IMR-90 (cell line): ENCODE data around the gene GCK. TPM values are rescaled to one million over a fixed set of nuclear protein-coding genes. Genes with fewer than 3 reads are reported as not detected.

Experiments
- ATAC-seq: fragments of 200-7000 bp; cut with Tn5 transposase; 2 replicates; pipeline ENCODE4 v1.9.1; 2020; ENCODE audit warnings: low read depth, mild to moderate bottlenecking, moderate library complexity
- BruUV-seq: library from RNA; stranded (reverse); fragments of 400-500 nt; replicated peaks from 2 replicates; lab custom pipeline; 2021; lab: Mats Ljungman, UMichigan
- CTCF ChIA-PET: fragments of 300-600 bp; formaldehyde crosslinking; extraction: SDS; loops from one replicate; lab custom pipeline; 2021; ENCODE audit warnings: antibody characterized with exemption; lab: Yijun Ruan, JAX
- POLR2A ChIA-PET: fragments of 300-600 bp; sonication (Branson Sonifier 250); formaldehyde crosslinking; loops from one replicate; lab custom pipeline; 2022; ENCODE audit warnings: antibody characterized with exemption; ENCODE audit not compliant: unreplicated experiment; lab: Charles Lee
- DNase-seq: peaks from one replicate; pipeline ENCODE4 v3.0.0; 2013
- H2AFZ ChIP-seq: replicated peaks from 2 replicates; pipeline ENCODE3; 2013; ENCODE audit warnings: low read length, mild to moderate bottlenecking; ENCODE audit not compliant: poor library complexity
- H2AK5ac ChIP-seq: 2 replicates; pipeline ENCODE4 v1.6.1; 2013; ENCODE audit warnings: low read depth, low read length, inconsistent platforms
- H2AK9ac ChIP-seq: replicated peaks from 2 replicates; pipeline ENCODE3; 2013; ENCODE audit warnings: mild to moderate bottlenecking, low read depth, low read length, moderate library complexity; ENCODE audit not compliant: poor library complexity
- H2BK120ac ChIP-seq: 2 replicates; pipeline ENCODE4 v1.6.1; 2013; ENCODE audit warnings: low read depth, low read length, inconsistent platforms
- H2BK15ac ChIP-seq: 3 replicates; pipeline ENCODE4 v1.6.1; 2013; ENCODE audit warnings: low read depth, low read length, inconsistent platforms
- H2BK20ac ChIP-seq: 2 replicates; pipeline ENCODE4 v1.6.1; 2013; ENCODE audit warnings: low read depth, mild to moderate bottlenecking, inconsistent platforms, low read length, moderate library complexity
- H2BK5ac ChIP-seq: 2 replicates; pipeline ENCODE4 v1.6.1; 2013; ENCODE audit warnings: mild to moderate bottlenecking, low read depth, low read length, inconsistent platforms; ENCODE audit not compliant: poor library complexity, severe bottlenecking
- H3K14ac ChIP-seq: replicated peaks from 2 replicates; pipeline ENCODE4 v1.6.1; 2013; ENCODE audit warnings: low read depth, low read length, inconsistent platforms
- H3K18ac ChIP-seq: 2 replicates; pipeline ENCODE4 v1.6.1; 2013; ENCODE audit warnings: low read depth, low read length, control low read depth
- H3K23ac ChIP-seq: 2 replicates; pipeline ENCODE4 v1.6.1; 2013; ENCODE audit warnings: low read depth, low read length, inconsistent platforms
- H3K27ac ChIP-seq: 2 replicates; pipeline ENCODE4 v1.5.1; 2013; ENCODE audit warnings: mild to moderate bottlenecking, control low read depth, low read length; ENCODE audit not compliant: insufficient read depth
- H3K27me3 ChIP-seq: 2 replicates; pipeline ENCODE4 v1.6.1; 2013; ENCODE audit warnings: low read length; ENCODE audit not compliant: control insufficient read depth, insufficient read depth
- H3K36me3 ChIP-seq: 2 replicates; pipeline ENCODE4 v1.6.1; 2013; ENCODE audit warnings: low read length, mixed read lengths; ENCODE audit not compliant: control insufficient read depth, insufficient read depth
- H3K4ac ChIP-seq: 2 replicates; pipeline ENCODE4 v1.6.1; 2013; ENCODE audit warnings: low read depth, low read length, inconsistent platforms
- H3K4me1 ChIP-seq: 2 replicates; pipeline ENCODE4 v1.6.1; 2013; ENCODE audit warnings: low read length, mixed read lengths; ENCODE audit not compliant: control insufficient read depth, insufficient read depth
- H3K4me2 ChIP-seq: 2 replicates; pipeline ENCODE4 v1.6.1; 2013; ENCODE audit warnings: low read depth, mild to moderate bottlenecking, control low read depth, low read length, moderate library complexity
- H3K4me3 ChIP-seq: 2 replicates; pipeline ENCODE4 v1.5.1; 2013; ENCODE audit warnings: low read depth, mild to moderate bottlenecking, control low read depth, low read length, moderate library complexity; ENCODE audit not compliant: insufficient read depth
- H3K56ac ChIP-seq: 2 replicates; pipeline ENCODE4 v1.6.1; 2013; ENCODE audit warnings: low read length, inconsistent platforms; ENCODE audit not compliant: insufficient read depth; ENCODE audit errors: extremely low read depth
- H3K79me1 ChIP-seq, 2 experiments: 2 replicates each; pipeline ENCODE4 v1.6.1; 2013; ENCODE audit warnings: low read length in 2 of 2, inconsistent platforms in 1 of 2, low read depth in 1 of 2
- H3K9ac ChIP-seq: 2 replicates; pipeline ENCODE4 v1.6.1; 2013; ENCODE audit warnings: low read depth, low read length, control low read depth
- H3K9me1 ChIP-seq: 2 replicates; pipeline ENCODE4 v1.6.1; 2013; ENCODE audit warnings: low read length, inconsistent platforms; ENCODE audit not compliant: insufficient read depth
- H3K9me3 ChIP-seq: 2 replicates; pipeline ENCODE4 v1.6.1; 2013; ENCODE audit warnings: low read length; ENCODE audit not compliant: control insufficient read depth, insufficient read depth
- H4K20me1 ChIP-seq: 2 replicates; pipeline ENCODE4 v1.6.1; 2013; ENCODE audit warnings: low read length, inconsistent platforms; ENCODE audit not compliant: insufficient read depth
- H4K5ac ChIP-seq: 2 replicates; pipeline ENCODE4 v1.6.1; 2013; ENCODE audit warnings: mild to moderate bottlenecking, low read depth, low read length, control low read depth
- H4K8ac ChIP-seq, 2 experiments: 2 replicates each; pipeline ENCODE4 v1.6.1; 2013; ENCODE audit warnings: low read depth in 2 of 2, low read length in 2 of 2, control low read depth in 1 of 2, inconsistent platforms in 1 of 2
- H4K91ac ChIP-seq: 2 replicates; pipeline ENCODE4 v1.6.1; 2013; ENCODE audit warnings: low read depth, low read length, inconsistent platforms; ENCODE audit not compliant: insufficient read depth
- BHLHE40 ChIP-seq: fragments of 150-350 bp; IDR thresholded peaks from 2 replicates; pipeline ENCODE4 v1.6.1; 2016; ENCODE audit warnings: mild to moderate bottlenecking, low read depth, low read length
- FOS ChIP-seq: fragments of 150-350 bp; IDR thresholded peaks from 2 replicates; pipeline ENCODE4 v1.6.1; 2016; ENCODE audit warnings: low read depth, low read length
- WGBS, 2 experiments: methylation state at CpG; one replicate each; pipeline versions ENCODE4 v1.1.5 to v1.1.7; 2013; ENCODE audit warnings: missing lambda C conversion rate in 2 of 2; ENCODE audit not compliant: insufficient read length in 1 of 2; ENCODE audit errors: extremely low coverage in 2 of 2; 5-methylcytosine and 5-hydroxymethylcytosine counted together
- dilution Hi-C: fragments of 300-500 bp; cut with HindIII; formaldehyde crosslinking; loops from one replicate; pipeline ENCODE4 v1.14.3; 2018; ENCODE audit warnings: low sequenced_read_pairs; ENCODE audit not compliant: unreplicated experiment
- in situ Hi-C: fragments of 300-500 bp; cut with MboI; formaldehyde crosslinking; loops from 3 replicates; pipeline ENCODE4 v1.14.3; 2019; ENCODE audit warnings: low sequenced_read_pairs, inconsistent platforms, mixed read lengths
- intact Hi-C: fragments of 100-400 bp; cut with micrococcal nuclease; formaldehyde crosslinking; loops from 2 replicates; pipeline ENCODE4 v1.10.0; 2022
- polyA plus RNA-seq, 3 experiments: library from polyadenylated mRNA; depleted of rRNA; stranded (reverse); fragments of >200 nt; gene quantifications; 2 replicates each; pipeline ENCODE4 v1.2.3, GENCODE V29; 2012; ENCODE audit warnings: low replicate concordance in 1 of 3
- total RNA-seq: library from RNA; depleted of rRNA; stranded (reverse); fragments of >200 nt; gene quantifications from 2 replicates; pipeline ENCODE4 v1.2.3, GENCODE V29; 2012
- TF ChIP-seq, protein P1 (sequence below): fragments of 150-350 bp; IDR thresholded peaks from 2 replicates; pipeline ENCODE4 v1.6.1; 2016; ENCODE audit warnings: low read depth, mild to moderate bottlenecking, low read length, moderate library complexity, borderline replicate concordance

GCK gene
- total and polyA plus RNA-seq, 2 of the 4 experiments (the other 2 are of a cell fraction) = 0.14 to 0.18 TPM

DNA sequence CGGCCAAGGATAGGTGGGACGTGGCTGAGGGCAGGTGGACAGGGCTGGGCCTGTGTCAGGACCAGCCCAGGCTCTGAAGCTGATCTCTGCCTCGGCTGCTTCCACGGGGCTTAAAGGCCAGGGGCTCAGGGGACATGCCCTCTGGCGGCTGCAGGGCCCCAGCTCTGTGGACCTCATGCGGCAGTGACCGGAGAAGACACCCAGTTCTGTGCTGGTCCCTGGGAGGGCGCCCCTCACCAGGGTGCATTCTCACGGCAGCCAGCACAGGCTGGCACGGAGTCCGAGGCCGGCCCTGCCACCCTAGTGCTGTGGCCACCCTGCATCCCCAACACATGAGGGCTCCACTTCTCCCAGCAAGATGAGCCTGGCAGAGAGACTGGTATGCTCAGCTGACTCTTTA is 41.8 kb upstream of the GCK start:
- ChIA-PET POLR2A (no interaction called here), CTCF (interaction anchor here (0.6 to 0.9 kb wide), 2 partner anchors 14 to 211 kb away, joined by 3 to 4 read pairs; no protein-coding TSS in a partner anchor)
- no peak for ATAC-seq
- no TSS peak for BruUV-seq
- no peaks in the 10 kb centered on the region for H3K9me1 ChIP-seq
- H3K18ac ChIP-seq = no peak overlapping the region
- H4K8ac ChIP-seq = no peak overlapping the region
- no peaks in the 10 kb centered on the region for H3K79me1 ChIP-seq
- H3K36me3 ChIP-seq = no peaks in the 10 kb centered on the region
- DNase-seq = no peak
- no peak overlapping the region for H3K4ac ChIP-seq
- H3K4me1 ChIP-seq = no peaks in the 10 kb centered on the region
- H2AFZ ChIP-seq = no peak overlapping the region
- no peak overlapping the region for H4K5ac ChIP-seq
- intact Hi-C loops = no loop called here
- in situ Hi-C loops = no loop called here
- no peak overlapping the region for H3K9ac ChIP-seq
- H3K56ac ChIP-seq = no peak overlapping the region
- H3K27me3 ChIP-seq = peaks cover 40% of the 10 kb centered on the region
- H3K4me3 ChIP-seq = no peak overlapping the region
- no peaks in the 10 kb centered on the region for H4K20me1 ChIP-seq
- H2AK9ac ChIP-seq = no peak overlapping the region
- no peaks in the 10 kb centered on the region for H3K9me3 ChIP-seq
- dilution Hi-C loops = no loop called here
- TF ChIP-seq, protein P1, sequence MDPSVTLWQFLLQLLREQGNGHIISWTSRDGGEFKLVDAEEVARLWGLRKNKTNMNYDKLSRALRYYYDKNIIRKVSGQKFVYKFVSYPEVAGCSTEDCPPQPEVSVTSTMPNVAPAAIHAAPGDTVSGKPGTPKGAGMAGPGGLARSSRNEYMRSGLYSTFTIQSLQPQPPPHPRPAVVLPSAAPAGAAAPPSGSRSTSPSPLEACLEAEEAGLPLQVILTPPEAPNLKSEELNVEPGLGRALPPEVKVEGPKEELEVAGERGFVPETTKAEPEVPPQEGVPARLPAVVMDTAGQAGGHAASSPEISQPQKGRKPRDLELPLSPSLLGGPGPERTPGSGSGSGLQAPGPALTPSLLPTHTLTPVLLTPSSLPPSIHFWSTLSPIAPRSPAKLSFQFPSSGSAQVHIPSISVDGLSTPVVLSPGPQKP = no peak
- no peak for TF ChIP-seq FOS
- TF ChIP-seq BHLHE40 = no peak
- 87% methylated on average over 11 of the region's 12 CpGs; no CpG with 5 or more reads in 1 of the 2 experiments for WGBS, 2 experiments
- H4K91ac ChIP-seq = no peak overlapping the region
- no peak overlapping the region for H2BK5ac ChIP-seq
- no peak overlapping the region for H2BK120ac ChIP-seq
- H3K27ac ChIP-seq = no peak overlapping the region
- H2BK15ac ChIP-seq = no peak overlapping the region
- no peak overlapping the region for H2AK5ac ChIP-seq
- H2BK20ac ChIP-seq = no peak overlapping the region
- no peak overlapping the region for H3K4me2 ChIP-seq
- H3K23ac ChIP-seq = no peak overlapping the region
- H3K14ac ChIP-seq = no peak overlapping the region
